GM21717 (cell line): Measurements from ENCODE around the gene PLEKHO2.

Experiments
- ATAC-seq: cut with Tn5 transposase; IDR thresholded peaks from one replicate; pipeline ENCODE4 v1.9.1; 2021; ENCODE audit warnings: mild to moderate bottlenecking, moderate library complexity; ENCODE audit not compliant: unreplicated experiment

The PLEKHO2 gene

DNA sequence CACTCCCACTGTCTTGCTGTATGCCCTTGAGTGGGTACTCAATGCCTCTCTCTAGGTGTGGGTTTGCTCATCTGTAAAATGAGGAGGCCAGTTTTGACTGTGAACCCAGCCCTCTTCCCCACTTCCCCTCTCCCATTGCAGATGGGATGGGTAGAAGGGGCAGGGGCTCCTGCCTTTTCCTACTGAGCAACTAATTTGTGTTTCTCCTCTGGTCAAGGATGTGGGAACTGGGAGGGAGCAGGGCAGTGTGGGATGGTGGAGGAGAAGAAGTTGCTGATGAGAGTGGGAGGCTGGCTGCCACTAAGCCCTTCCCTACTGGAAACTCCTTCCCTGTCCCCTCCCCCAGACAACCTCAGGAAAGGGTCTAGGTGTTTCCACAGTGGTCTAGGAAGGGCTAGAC is 49.8 kb downstream of the PLEKHO2 start:
- ATAC-seq, result no peak

DNA sequence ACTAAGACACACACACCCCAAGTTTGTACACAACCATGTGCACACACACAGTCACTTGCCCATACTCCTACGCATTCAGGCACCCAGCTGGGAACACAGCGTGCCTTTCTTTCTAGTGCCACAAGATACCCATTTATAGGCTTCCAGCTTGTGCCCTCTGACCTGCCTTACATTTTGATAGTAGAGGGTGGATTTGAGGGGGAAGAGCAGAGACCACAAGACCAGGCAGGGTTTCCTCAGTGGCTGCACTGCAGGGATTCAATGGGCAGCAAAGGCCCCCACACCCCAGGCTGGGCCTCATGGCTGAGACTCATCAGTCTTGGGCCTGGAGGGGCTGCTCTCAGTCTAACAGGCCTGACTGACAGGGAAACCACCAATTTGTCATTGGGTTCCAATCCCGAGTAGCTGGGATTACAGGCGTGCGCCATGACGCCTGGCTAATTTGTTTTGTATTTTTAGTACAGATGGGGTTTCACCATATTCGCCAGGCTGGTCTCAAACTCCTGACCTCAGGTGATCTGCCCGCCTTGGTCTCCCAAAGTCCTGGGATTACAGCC is 51.2 kb downstream of the PLEKHO2 start:
- no peak for ATAC-seq

DNA sequence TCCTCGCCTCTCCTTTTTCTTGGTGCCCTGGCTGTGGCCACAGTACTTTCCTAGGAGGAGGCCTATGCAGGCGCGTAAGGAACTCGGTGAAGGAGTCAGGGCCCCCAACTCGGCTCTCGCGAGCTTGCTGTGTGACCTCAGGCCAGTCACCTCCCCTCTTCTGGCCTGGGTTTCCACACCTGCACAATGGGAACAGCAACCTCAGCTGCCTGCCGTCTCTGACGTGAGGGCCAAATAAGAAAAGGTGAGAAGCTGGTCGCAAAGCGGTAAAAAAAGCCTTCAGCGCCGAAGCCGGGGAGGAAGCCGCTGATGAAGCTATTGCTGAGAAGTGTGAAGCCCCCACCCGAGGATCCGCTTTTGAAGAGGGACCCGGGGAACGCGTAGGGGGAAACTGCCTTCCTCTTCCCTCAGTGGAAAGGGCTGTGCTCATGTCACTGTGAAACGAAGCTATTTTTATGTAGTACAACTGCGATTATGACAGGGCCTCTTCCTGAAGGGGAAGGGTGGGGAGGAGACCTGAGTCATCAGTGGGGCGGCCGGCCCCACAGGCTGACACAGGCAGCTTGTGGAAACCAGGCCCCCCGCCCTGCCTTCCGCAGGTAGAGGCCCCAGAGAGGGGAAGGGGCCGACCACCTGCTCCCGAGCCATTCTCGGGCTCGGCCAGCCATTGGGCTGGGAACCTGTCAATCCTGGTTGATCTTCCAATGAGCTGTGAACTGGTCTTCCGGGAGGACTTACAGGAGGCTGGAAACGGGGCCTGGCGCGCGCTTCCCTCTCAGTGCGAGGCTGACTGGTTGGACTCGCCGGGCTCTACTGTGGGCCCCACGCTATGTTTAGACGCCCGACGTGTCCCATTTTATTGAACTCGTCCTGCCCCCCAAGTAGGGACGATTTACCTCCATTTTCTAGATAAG is 52.0 kb downstream of the PLEKHO2 start:
- peak; percentile 57 for ATAC-seq

DNA sequence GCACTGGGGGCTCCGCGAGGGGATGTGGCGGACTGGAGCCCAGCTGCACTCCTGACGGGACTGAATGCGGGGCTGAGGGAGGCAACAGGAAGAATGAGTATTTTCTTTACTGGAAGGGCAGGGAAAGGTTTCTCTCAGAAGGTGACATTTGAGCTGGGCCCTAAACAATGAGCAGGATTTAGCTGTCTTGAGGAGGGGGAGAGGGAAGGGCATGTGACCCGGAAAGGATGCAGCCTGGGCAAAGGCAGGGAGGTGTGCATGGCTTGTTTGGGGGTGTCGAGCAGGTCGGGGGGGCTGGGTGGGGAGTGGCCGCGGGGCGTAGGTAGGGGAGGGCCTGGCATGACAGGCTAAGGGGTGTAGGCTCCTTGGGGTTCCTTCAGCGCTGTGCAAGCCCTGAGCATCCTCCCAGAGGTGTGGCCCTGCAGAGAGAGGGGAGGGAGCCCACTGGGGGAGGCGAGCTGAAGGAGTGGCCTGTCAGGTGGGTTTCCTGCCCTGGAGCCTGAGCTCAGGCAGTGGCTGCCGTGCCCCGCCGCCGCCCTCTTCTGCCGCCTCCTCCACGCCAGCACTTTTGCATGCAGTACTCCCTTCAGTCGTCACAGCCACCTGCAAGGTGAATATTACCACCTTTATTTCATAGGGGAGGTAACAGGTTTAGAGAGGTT is 52.8 kb downstream of the PLEKHO2 start:
- ATAC-seq, result peak; percentile 31

- no peak for ATAC-seq
Observed at GRCh38 chr15:64895285-64896065, 53.8 kb downstream of the PLEKHO2 start.

DNA sequence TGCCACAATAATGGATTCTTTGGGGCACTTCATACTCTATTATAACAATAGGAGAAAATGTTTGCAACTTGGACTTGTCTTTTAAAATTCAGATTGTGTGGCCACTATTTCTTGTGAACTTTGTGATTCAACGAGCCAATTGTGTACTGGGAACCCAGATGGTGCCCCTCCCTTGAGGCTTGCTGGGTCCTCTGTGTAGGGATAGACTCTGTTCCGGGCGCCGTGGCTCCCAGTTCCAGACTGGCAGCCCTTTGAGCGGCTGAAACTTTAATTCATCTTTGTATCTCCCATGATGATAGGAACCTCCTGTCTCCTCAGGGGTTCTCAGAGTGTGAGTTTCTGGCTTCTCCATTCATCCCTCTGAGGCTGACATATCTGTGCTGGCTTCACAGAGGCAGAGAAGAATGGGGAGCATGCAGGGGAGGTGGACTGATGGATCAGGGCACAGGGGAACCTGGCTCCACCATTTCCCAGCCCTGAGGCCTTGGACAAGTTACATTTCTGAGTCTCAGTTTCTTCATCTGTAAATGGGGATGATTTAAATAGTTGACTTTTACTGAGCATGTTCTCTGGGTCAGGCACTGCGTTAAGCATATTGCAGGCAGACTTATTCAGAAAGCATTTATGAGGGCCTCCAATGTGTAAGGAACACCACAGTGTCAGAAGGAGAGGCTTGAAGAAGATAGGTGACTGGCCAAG is 54.8 kb downstream of the PLEKHO2 start:
- no peak for ATAC-seq

GRCh38 chr15:64897345-64897985 is 55.8 kb downstream of the PLEKHO2 start:
- no peak for ATAC-seq

- ATAC-seq, result no peak
Observed at GRCh38 chr15:64898406-64898805, 56.7 kb downstream of the PLEKHO2 start.

GRCh38 chr15:64901141-64901540 is 59.4 kb downstream of the PLEKHO2 start:
- no peak for ATAC-seq

GRCh38 chr15:64901914-64902313 is 60.2 kb downstream of the PLEKHO2 start:
- ATAC-seq, result no peak

- ATAC-seq, result no peak
Observed at GRCh38 chr15:64902863-64903262, 61.1 kb downstream of the PLEKHO2 start.

GRCh38 chr15:64903326-64903950 is 61.7 kb downstream of the PLEKHO2 start:
- no peak for ATAC-seq

DNA sequence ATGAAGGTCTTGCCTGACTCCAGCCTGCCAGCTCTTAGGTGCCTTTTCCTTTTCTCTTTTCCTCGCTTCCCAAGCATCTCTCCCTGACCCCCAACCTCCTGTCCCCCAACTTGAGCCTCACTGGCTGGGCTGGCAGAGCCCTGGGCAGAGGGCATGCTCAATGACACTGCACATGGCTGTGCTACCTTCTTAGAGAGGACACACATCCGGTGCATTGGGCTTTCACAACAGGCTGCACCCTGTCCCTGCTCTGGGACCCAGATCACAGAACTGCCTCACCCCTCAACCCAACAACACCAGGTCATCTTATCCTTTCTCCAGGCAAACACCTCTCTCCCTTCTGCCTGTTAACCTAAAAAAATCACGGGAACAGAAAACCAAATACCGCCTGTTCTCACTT is 62.5 kb downstream of the PLEKHO2 start:
- ATAC-seq, result no peak

- peak; percentile 55 for ATAC-seq
Observed at GRCh38 chr15:64905119-64905831, 63.6 kb downstream of the PLEKHO2 start.

GRCh38 chr15:64905941-64906340 is 64.2 kb downstream of the PLEKHO2 start:
- no peak for ATAC-seq

GRCh38 chr15:64906402-64906801 is 64.7 kb downstream of the PLEKHO2 start:
- ATAC-seq, result no peak

GRCh38 chr15:64907991-64908390 is 66.3 kb downstream of the PLEKHO2 start:
- no peak for ATAC-seq

- no peak for ATAC-seq
Observed at GRCh38 chr15:64909546-64909945, 67.8 kb downstream of the PLEKHO2 start.
